ENCODE measurements around the gene ORAI2. TPM values are rescaled to one million over a fixed set of nuclear protein-coding genes. Genes with fewer than 3 reads are reported as not detected.

Gene ORAI2
- polyA plus RNA-seq, 2 of the 4 experiments (the other 2 are of a cell fraction): 12.8 to 22.1 TPM

DNA sequence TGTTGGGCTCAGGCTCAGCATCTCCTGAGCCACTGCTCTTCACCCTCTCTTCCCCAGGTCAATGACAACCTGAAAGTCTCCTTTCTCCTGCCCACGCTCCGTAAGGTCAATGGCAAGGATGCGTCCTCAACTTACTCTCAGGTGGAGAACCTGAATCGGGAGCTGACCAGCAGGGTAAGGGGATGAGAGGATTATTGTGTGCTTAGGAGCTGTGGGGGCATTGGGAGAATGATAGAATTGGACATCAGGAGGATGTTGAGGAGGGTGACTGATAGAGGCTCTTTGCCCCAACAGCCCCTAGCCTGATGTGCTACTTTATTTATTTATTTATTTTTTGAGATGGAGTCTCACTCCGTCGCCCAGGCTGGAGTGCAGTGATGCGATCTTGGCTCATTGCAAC lies 32.7 kb downstream of the ORAI2 start (continued):
- TF ChIP-seq SREBF2 (IDR thresholded peaks at IDR 0.05) (no peak), RCOR1 (IDR thresholded peaks at IDR 0.05; ENCODE audit: low read depth, low read length) (no peak), RFX5 (IDR thresholded peaks at IDR 0.05) (no peak), CHD4 (IDR thresholded peaks at IDR 0.05; ENCODE audit: borderline replicate concordance) (no peak), BHLHE40 (IDR thresholded peaks at IDR 0.05; ENCODE audit: low read depth, low read length) (no peak), EHMT2 (IDR thresholded peaks at IDR 0.05; ENCODE audit: low read depth) (no peak)

DNA sequence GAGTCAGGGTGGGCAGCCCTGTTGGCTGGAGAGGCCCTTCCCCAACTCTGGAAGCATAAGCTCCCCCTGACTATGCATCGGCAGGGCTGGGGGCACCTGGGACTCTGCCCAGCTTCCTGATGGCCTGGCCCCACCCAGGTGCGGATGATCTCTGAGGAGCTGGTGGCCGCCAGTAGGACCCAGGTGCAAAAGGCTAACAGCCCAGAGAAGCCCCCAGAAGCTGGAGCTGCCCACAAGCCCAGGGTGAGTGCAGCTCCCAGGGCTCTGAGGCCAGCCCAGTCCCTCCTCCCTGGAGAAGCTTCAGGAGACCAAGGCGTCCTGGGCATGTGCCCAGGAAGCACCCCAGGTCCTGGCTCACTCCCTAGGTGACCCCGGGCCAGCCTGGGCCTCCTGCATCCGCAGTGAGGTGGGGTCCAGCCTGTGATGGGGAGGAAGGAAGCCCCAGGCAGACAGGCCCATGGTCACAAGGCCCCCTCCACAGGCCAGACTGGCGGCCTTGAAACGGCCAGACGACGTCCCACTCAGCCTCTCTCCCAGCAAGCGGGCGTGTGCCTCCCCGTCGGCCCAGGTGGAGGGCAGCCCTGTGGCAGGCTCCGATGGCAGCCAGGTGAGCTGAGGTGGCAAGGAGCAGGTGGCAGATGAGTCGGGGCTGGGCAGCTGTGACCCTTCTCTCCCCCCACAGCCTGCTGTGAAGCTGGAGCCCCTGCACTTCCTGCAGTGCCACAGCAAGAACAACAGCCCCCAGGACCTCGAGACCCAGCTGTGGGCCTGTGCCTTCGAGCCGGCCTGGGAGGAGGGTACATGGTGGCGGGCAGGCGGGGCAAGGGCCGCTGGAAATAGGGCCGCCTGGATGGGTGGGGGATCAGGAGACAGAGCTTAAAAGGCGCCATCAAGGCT lies 34.5 kb downstream of the ORAI2 start:
- Histone ChIP-seq H3K4me3 (no peak overlapping the region), H3K4me1 (peaks cover 10% of the 10 kb centered on the region; the same call in 2 of the 3 replicates), H3K27ac (no peak overlapping the region), H3K4me2 (no peak overlapping the region), H3K9me3 (no peaks in the 10 kb centered on the region)
- FAIRE-seq: no peak
- POLR2A ChIA-PET: no interaction called here
- no peak for ATAC-seq
- DNase-seq (ENCODE audit: low read depth in 1 of 2, low spot score in 1 of 2): no peak
- TF ChIP-seq FOSL2 (IDR thresholded peaks at IDR 0.05) (no peak), FOSL2 (CRISPR knock-in tag; IDR thresholded peaks at IDR 0.05) (no peak), RCOR1 (IDR thresholded peaks at IDR 0.05; ENCODE audit: low read depth, low read length) (no peak), RNF2 (IDR thresholded peaks at IDR 0.05; ENCODE audit: borderline replicate concordance, low read depth) (no peak), HEYL (CRISPR knock-in tag; IDR thresholded peaks at IDR 0.05) (no peak), GATA3 (IDR thresholded peaks at IDR 0.05; ENCODE audit: borderline replicate concordance) (no peak), HOXA7 (CRISPR knock-in tag; IDR thresholded peaks at IDR 0.05) (no peak), HOXB5 (CRISPR knock-in tag; IDR thresholded peaks at IDR 0.05) (no peak), JUNB (IDR thresholded peaks at IDR 0.05) (no peak), EHF (CRISPR knock-in tag; IDR thresholded peaks at IDR 0.05) (no peak), SMC3 (IDR thresholded peaks at IDR 0.05) (no peak), CEBPB (IDR thresholded peaks at IDR 0.05) (no peak), ZNF302 (CRISPR knock-in tag; IDR thresholded peaks at IDR 0.05) (no peak), MAFK (IDR thresholded peaks at IDR 0.05; ENCODE audit: partially characterized antibody) (no peak), HOXB13 (CRISPR knock-in tag; IDR thresholded peaks at IDR 0.05; ENCODE audit: low read depth) (no peak), EP300 (IDR thresholded peaks at IDR 0.05) (no peak), TP53 (CRISPR knock-in tag; IDR thresholded peaks at IDR 0.05) (no peak)
- TF ChIP-seq, protein P1, sequence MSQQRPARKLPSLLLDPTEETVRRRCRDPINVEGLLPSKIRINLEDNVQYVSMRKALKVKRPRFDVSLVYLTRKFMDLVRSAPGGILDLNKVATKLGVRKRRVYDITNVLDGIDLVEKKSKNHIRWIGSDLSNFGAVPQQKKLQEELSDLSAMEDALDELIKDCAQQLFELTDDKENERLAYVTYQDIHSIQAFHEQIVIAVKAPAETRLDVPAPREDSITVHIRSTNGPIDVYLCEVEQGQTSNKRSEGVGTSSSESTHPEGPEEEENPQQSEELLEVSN (IDR thresholded peaks at IDR 0.05; ENCODE audit: borderline replicate concordance, low read depth): no peak
- TF ChIP-seq, protein P2, sequence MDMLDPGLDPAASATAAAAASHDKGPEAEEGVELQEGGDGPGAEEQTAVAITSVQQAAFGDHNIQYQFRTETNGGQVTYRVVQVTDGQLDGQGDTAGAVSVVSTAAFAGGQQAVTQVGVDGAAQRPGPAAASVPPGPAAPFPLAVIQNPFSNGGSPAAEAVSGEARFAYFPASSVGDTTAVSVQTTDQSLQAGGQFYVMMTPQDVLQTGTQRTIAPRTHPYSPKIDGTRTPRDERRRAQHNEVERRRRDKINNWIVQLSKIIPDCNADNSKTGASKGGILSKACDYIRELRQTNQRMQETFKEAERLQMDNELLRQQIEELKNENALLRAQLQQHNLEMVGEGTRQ (IDR thresholded peaks at IDR 0.05): no peak
- CTCF ChIA-PET: interaction anchor here (0.6 to 2.1 kb wide), 13 partner anchors 10 to 1311 kb away, joined by 3 to 10 read pairs (median 4); no protein-coding TSS in a partner anchor
- 86% methylated on average over 13 of the region's 24 CpGs for WGBS (ENCODE audit: missing lambda C conversion rate)
